Transverse colon (tissue), 4 donors: ENCODE data around the gene FGF1. TPM values are rescaled to one million over a fixed set of nuclear protein-coding genes. Genes with fewer than 3 reads are reported as not detected.
A peak's percentile ranks its signal among the peaks of the same experiment; 100 is the strongest.

Experiments used
- DNase-seq: peaks from one replicate; pipeline ENCODE4 v3.0.0-alpha.2; 2019
- H3K27ac ChIP-seq, 4 donors: fragments of 200-600 bp; sonication (generic); 2 replicates each; pipeline ENCODE4 v1.5.1; 2016 to 2018; ENCODE audit warnings: inconsistent platforms in 4 of 4
- H3K27me3 ChIP-seq: fragments of 200-600 bp; sonication (generic); 2 replicates; pipeline ENCODE4 v1.5.1; 2017; ENCODE audit warnings: inconsistent platforms
- H3K36me3 ChIP-seq, 4 donors: fragments of 200-600 bp; sonication (generic); 2 replicates each; pipeline ENCODE4 v1.5.1; 2017 to 2019; ENCODE audit warnings: inconsistent platforms in 4 of 4
- H3K4me1 ChIP-seq, 4 donors: fragments of 200-600 bp; sonication (generic); 2 replicates each; pipeline ENCODE4 v1.5.1; 2017 to 2020; ENCODE audit warnings: inconsistent platforms in 4 of 4
- H3K4me3 ChIP-seq, 4 donors: fragments of 200-600 bp; sonication (generic); 1 replicate in 1 of 4; 2 replicates in 3 of 4; pipeline versions ENCODE4 v1.5.1 to v1.6.1; 2017 to 2019; ENCODE audit warnings: inconsistent platforms in 4 of 4
- H3K9me3 ChIP-seq, 2 donors: fragments of 200-600 bp; sonication (generic); 2 replicates each; pipeline ENCODE4 v1.5.1; 2017 to 2019; ENCODE audit warnings: inconsistent platforms in 2 of 2
- EP300 ChIP-seq: sonication (generic); formaldehyde crosslinking; IDR thresholded peaks from one replicate; pipeline ENCODE4 v1.6.1; 2017; ENCODE audit warnings: antibody characterized with exemption, low read depth
- POLR2A ChIP-seq: fragments of 450-650 bp; IDR thresholded peaks from one replicate; pipeline ENCODE4 v1.6.1; 2016; ENCODE audit warnings: antibody characterized with exemption, mild to moderate bottlenecking, moderate library complexity
- POLR2AphosphoS5 ChIP-seq, 3 donors: sonication (generic); formaldehyde crosslinking; IDR thresholded peaks; one replicate each; pipeline ENCODE4 v1.6.1; 2016; ENCODE audit warnings: antibody characterized with exemption in 3 of 3
- WGBS, 2 donors: methylation state at CpG; one replicate each; pipeline ENCODE4 v1.1.5; 2018; ENCODE audit warnings: low coverage in 1 of 2; 5-methylcytosine and 5-hydroxymethylcytosine counted together
- in situ Hi-C, 4 donors: fragments of 200-750 bp; cut with MboI; loops; one replicate each; pipeline versions ENCODE4 v1.15.0 to v1.15.1; 2017; ENCODE audit warnings: low sequenced_read_pairs in 3 of 4, low pct_ligation_motif_present in 1 of 4, low pct_unique_long_range_greater_than_20kb in 1 of 4
- intact Hi-C: fragments of 100-400 bp; cut with DNase I; formaldehyde crosslinking; loops from one replicate; pipeline ENCODE4 v1.15.1; 2023; ENCODE audit warnings: low total_unique reads
- total RNA-seq, 4 donors: library from RNA; depleted of rRNA; stranded (reverse); fragments of >200 nt; gene quantifications; one replicate each; pipeline ENCODE4 v1.1.0, GENCODE V29; 2016
- TF ChIP-seq, protein P1 (sequence below), 5 experiments: fragments of 200-600 bp in 3 of 5; fragments of 450-650 bp in 2 of 5; sonication (generic) in 3 of 5; IDR thresholded peaks; 1 replicate in 2 of 5; 2 replicates in 3 of 5; pipeline ENCODE4 v1.5.1; 2016 to 2017; ENCODE audit warnings: antibody characterized with exemption in 5 of 5, inconsistent platforms in 3 of 5, mild to moderate bottlenecking in 2 of 5, moderate library complexity in 1 of 5

The FGF1 gene
- total RNA-seq, 4 donors from 2014 or later = 0.32 to 0.41 TPM; not detected in 2

DNA sequence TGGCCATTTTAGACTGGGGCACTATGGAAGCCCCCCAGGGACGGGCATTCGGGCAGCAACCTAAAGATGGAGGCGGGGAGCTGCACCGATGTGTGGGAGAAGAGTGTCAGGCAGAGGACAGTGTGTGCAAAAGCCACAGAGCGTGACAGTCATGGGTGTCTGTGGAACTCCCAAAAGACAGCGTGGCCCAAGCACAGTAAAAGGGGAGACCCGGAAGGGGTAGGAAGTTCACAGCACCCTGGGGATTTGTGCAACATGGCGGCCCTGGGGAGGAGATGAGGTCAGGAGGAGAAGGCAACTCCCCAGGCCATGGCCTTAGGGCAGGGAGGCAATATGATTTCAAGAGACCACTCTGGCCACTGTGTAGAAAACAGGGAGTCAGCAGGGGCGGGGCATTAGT is 38.9 kb upstream of the FGF1 start:
- H3K9me3 ChIP-seq = no peaks in the 10 kb centered on the region
- no peak for DNase-seq
- H3K27ac ChIP-seq = no peak overlapping the region
- H3K4me1 ChIP-seq = peaks cover 0 to 13% (median 0%) of the 10 kb centered on the region in 4 donors
- intact Hi-C loops = loop anchor here (5.0 kb wide), 1 partner anchor 42 kb away; no protein-coding TSS in a partner anchor
- TF ChIP-seq POLR2AphosphoS5 (IDR thresholded peaks at IDR 0.05) = no peak
- TF ChIP-seq POLR2A = no peak
- TF ChIP-seq, protein P1, sequence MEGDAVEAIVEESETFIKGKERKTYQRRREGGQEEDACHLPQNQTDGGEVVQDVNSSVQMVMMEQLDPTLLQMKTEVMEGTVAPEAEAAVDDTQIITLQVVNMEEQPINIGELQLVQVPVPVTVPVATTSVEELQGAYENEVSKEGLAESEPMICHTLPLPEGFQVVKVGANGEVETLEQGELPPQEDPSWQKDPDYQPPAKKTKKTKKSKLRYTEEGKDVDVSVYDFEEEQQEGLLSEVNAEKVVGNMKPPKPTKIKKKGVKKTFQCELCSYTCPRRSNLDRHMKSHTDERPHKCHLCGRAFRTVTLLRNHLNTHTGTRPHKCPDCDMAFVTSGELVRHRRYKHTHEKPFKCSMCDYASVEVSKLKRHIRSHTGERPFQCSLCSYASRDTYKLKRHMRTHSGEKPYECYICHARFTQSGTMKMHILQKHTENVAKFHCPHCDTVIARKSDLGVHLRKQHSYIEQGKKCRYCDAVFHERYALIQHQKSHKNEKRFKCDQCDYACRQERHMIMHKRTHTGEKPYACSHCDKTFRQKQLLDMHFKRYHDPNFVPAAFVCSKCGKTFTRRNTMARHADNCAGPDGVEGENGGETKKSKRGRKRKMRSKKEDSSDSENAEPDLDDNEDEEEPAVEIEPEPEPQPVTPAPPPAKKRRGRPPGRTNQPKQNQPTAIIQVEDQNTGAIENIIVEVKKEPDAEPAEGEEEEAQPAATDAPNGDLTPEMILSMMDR (IDR thresholded peaks at IDR 0.05) = no peak
- no peak for TF ChIP-seq EP300
- 89 to 92% methylated on average over 6 to 9 of the region's 9 CpGs for WGBS, 2 donors
- in situ Hi-C loops = loop anchor here in 3 of 4 donors (10.0 kb wide), 1 partner anchor 160 kb away; no protein-coding TSS in a partner anchor
- no peak overlapping the region for H3K4me3 ChIP-seq
- H3K36me3 ChIP-seq = no peaks in the 10 kb centered on the region
- no peaks in the 10 kb centered on the region for H3K27me3 ChIP-seq

DNA sequence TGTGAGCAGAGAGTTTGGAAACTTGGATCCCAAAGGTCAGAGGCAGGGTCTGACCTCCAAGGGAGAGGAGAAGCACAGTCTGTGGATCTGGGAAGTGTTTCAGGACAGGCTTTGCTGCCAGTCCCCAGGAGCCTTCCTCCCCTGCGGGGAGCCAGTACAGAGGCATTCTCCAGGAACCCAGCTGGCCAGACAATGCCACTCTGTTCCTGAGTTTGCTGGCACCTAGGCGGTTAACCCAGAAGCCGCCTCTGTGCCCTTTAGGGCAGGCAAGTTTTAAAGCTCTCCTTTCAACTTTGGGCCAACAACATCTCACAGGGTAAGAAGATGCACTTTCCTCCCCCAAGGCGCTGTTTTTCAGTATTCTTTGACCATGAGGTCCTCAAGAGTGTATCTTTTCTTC is 37.0 kb upstream of the FGF1 start:
- H3K4me3 ChIP-seq = no peak overlapping the region
- WGBS, 2 donors = 79 to 100% methylated on average over 1 to 4 of the region's 4 CpGs
- H3K9me3 ChIP-seq = no peaks in the 10 kb centered on the region
- no peak for TF ChIP-seq POLR2A
- no peak for TF ChIP-seq EP300
- TF ChIP-seq, protein P1 (IDR thresholded peaks at IDR 0.05) = no peak
- TF ChIP-seq POLR2AphosphoS5 (IDR thresholded peaks at IDR 0.05) = no peak
- H3K27me3 ChIP-seq = no peaks in the 10 kb centered on the region
- DNase-seq = no peak
- in situ Hi-C loops = loop anchor here in 3 of 4 donors (10.0 kb wide), 1 partner anchor 162 kb away; no protein-coding TSS in a partner anchor
- no peak overlapping the region for H3K27ac ChIP-seq
- intact Hi-C loops = loop anchor here (5.0 kb wide), 1 partner anchor 44 kb away; no protein-coding TSS in a partner anchor
- H3K36me3 ChIP-seq = no peaks in the 10 kb centered on the region
- peaks cover 0 to 13% (median 0%) of the 10 kb centered on the region in 4 donors for H3K4me1 ChIP-seq

DNA sequence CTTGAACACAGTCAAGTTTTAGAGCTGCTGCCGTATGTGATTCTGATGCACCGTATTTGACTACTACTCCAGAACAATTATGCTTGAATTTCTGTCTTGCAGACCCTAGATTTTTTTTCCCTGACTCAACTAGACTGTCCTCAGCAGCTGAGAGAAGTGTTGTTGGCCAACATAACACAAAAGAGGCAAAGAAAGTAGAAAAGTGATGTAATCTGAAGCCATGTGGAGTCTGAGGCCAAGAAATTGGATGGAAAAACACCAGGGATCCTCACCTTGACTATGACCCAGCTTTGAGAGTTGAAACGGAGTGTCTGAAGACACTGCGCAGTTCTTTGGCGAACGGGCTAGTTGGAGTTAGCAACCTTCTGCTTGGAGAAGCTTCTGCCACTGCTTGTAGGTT is 36.3 kb upstream of the FGF1 start:
- intact Hi-C loops = loop anchor here (5.0 kb wide), 1 partner anchor 45 kb away; no protein-coding TSS in a partner anchor

DNA sequence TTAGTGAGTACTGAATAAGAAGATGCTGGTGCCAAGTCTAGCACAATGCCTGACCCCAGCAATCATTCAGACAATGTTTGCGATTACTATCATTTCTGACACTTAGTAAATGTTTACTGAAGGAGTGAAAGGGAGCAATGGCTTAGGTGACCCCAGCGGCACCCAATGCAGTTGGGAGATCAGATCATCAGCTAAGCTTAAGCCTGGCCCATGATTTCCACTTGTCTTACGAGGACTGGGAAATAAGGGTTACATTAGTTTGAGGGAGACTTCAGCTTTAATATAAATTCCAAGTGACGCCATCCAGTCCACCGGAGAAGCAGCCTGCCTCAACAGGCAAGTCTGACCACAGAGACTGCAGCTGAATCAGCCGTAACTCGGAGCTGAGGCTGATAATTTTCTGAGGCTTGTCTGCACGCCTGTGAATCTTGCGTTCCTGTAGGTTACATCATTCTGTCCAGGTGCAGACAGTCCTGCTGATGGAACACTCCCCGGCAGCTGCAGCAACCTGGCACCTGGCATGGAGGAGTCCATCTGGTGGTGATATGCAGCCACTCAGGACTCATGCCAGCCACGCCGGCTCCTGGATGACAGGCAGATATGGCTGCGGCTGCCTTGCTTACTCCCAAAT is 34.9 kb upstream of the FGF1 start:
- WGBS, 2 donors = 47% methylated on average over 13 of the region's 13 CpGs; no CpG with 5 or more reads in 1 of the 2 donors
- no peaks in the 10 kb centered on the region for H3K36me3 ChIP-seq
- in situ Hi-C loops = loop anchor here in 3 of 4 donors (10.0 kb wide), 1 partner anchor 164 kb away; no protein-coding TSS in a partner anchor
- H3K9me3 ChIP-seq = no peaks in the 10 kb centered on the region
- H3K27ac ChIP-seq = no peak overlapping the region
- peak; percentile 58 for DNase-seq
- TF ChIP-seq POLR2A (no peak), POLR2AphosphoS5 (IDR thresholded peaks at IDR 0.05) (peak in 1 of 3 donors; percentile 65), EP300 (no peak)
- TF ChIP-seq, protein P1 (IDR thresholded peaks at IDR 0.05) = peak in 1 of 5 experiments; percentile 35
- H3K4me3 ChIP-seq = no peak overlapping the region
- intact Hi-C loops = loop anchor here (5.0 kb wide), 1 partner anchor 47 kb away; no protein-coding TSS in a partner anchor
- peaks cover 0 to 12% (median under 1%) of the 10 kb centered on the region in 4 donors for H3K4me1 ChIP-seq
- no peaks in the 10 kb centered on the region for H3K27me3 ChIP-seq

More for the DNA sequence above, 36.3 kb upstream of the FGF1 start:
- in situ Hi-C loops = loop anchor here in 3 of 4 donors (10.0 kb wide), 1 partner anchor 163 kb away; no protein-coding TSS in a partner anchor
- TF ChIP-seq, protein P1 (IDR thresholded peaks at IDR 0.05) = no peak
- no peak for TF ChIP-seq POLR2A
- TF ChIP-seq POLR2AphosphoS5 (IDR thresholded peaks at IDR 0.05) = no peak
- no peak for TF ChIP-seq EP300
- Histone ChIP-seq H3K4me3 (no peak overlapping the region), H3K4me1 (peaks cover 0 to 15% (median under 1%) of the 10 kb centered on the region in 4 donors), H3K27ac (no peak overlapping the region), H3K27me3 (no peaks in the 10 kb centered on the region), H3K36me3 (no peaks in the 10 kb centered on the region), H3K9me3 (no peaks in the 10 kb centered on the region)
- no peak for DNase-seq
- 94 to 100% methylated on average over 3 to 6 of the region's 6 CpGs for WGBS, 2 donors
